GM23248 (cell line): ENCODE measurements around the gene NOSIP. TPM values are rescaled to one million over a fixed set of nuclear protein-coding genes. Genes with fewer than 3 reads are reported as not detected.

ENCODE experiments used
- DNase-seq: peaks from one replicate; pipeline ENCODE4 v3.0.0-alpha.2; 2015
- H2AFZ ChIP-seq: fragments of 200-600 bp; sonication (generic); 2 replicates; pipeline ENCODE4 v1.6.1; 2016; ENCODE audit warnings: antibody characterized with exemption
- H3F3A ChIP-seq: fragments of 200-600 bp; sonication (generic); 2 replicates; pipeline ENCODE4 v1.6.1; 2016; ENCODE audit warnings: mild to moderate bottlenecking, antibody characterized with exemption, mixed run types; ENCODE audit not compliant: insufficient read depth
- H3K27ac ChIP-seq: fragments of 200-600 bp; sonication (generic); 2 replicates; pipeline ENCODE4 v1.5.1; 2016; ENCODE audit warnings: mild to moderate bottlenecking
- H3K27me3 ChIP-seq: fragments of 200-600 bp; sonication (generic); replicated peaks from 2 replicates; pipeline ENCODE4 v1.6.1; 2016; ENCODE audit warnings: mild to moderate bottlenecking; ENCODE audit not compliant: insufficient read depth
- H3K36me3 ChIP-seq: fragments of 200-600 bp; sonication (generic); 2 replicates; pipeline ENCODE4 v1.6.1; 2016; ENCODE audit warnings: low read depth, mild to moderate bottlenecking
- H3K4me1 ChIP-seq: fragments of 200-600 bp; sonication (generic); 2 replicates; pipeline ENCODE4 v1.6.1; 2016; ENCODE audit warnings: mild to moderate bottlenecking; ENCODE audit not compliant: insufficient read depth
- H3K4me2 ChIP-seq: fragments of 200-600 bp; sonication (generic); one replicate; pipeline ENCODE4 v1.6.1; 2016; ENCODE audit warnings: mild to moderate bottlenecking; ENCODE audit not compliant: unreplicated experiment
- H3K4me3 ChIP-seq: fragments of 200-600 bp; sonication (generic); 2 replicates; pipeline ENCODE4 v1.5.1; 2016; ENCODE audit warnings: mild to moderate bottlenecking
- H3K79me2 ChIP-seq: fragments of 200-600 bp; sonication (generic); 2 replicates; pipeline ENCODE4 v1.6.1; 2016; ENCODE audit warnings: mild to moderate bottlenecking; ENCODE audit not compliant: insufficient read depth
- H3K9ac ChIP-seq: fragments of 200-600 bp; sonication (generic); 2 replicates; pipeline ENCODE4 v1.6.1; 2016; ENCODE audit warnings: mild to moderate bottlenecking
- H3K9me2 ChIP-seq: fragments of 200-600 bp; sonication (generic); 2 replicates; pipeline ENCODE4 v1.6.1; 2016; ENCODE audit warnings: mixed run types, mild to moderate bottlenecking, moderate library complexity; ENCODE audit not compliant: insufficient read depth
- H3K9me3 ChIP-seq: fragments of 200-600 bp; sonication (generic); one replicate; pipeline ENCODE4 v1.6.1; 2017; ENCODE audit warnings: low read depth
- H4K20me1 ChIP-seq: fragments of 200-600 bp; sonication (generic); 2 replicates; pipeline ENCODE4 v1.6.0; 2016; ENCODE audit not compliant: insufficient read depth
- EZH2 ChIP-seq: fragments of 200-600 bp; sonication (generic); IDR thresholded peaks from 2 replicates; pipeline ENCODE4 v1.6.1; 2018; ENCODE audit warnings: antibody characterized with exemption, mild to moderate bottlenecking; ENCODE audit not compliant: insufficient read depth, poor library complexity, severe bottlenecking
- EZH2phosphoT487 ChIP-seq: fragments of 200-600 bp; sonication (generic); IDR thresholded peaks from 2 replicates; pipeline ENCODE4 v1.6.1; 2018; ENCODE audit warnings: antibody characterized with exemption, moderate library complexity, mild to moderate bottlenecking, low read depth; ENCODE audit not compliant: insufficient read depth
- WGBS, 2 experiments: methylation state at CpG; one replicate each; pipeline ENCODE4 v1.1.6; 2015 to 2017; ENCODE audit warnings: low lambda C conversion rate in 2 of 2, low coverage in 1 of 2; ENCODE audit errors: missing lambda C conversion rate in 2 of 2; 5-methylcytosine and 5-hydroxymethylcytosine counted together
- in situ Hi-C: fragments of 300-500 bp; cut with MboI; formaldehyde crosslinking; loops from 2 replicates; pipeline ENCODE4 v1.15.0; 2020
- polyA plus RNA-seq: library from polyadenylated mRNA; unstranded; fragments of >200 nt; fragmentation: Nextera tagmentation; extraction: Ambion mirVana; gene quantifications from 2 replicates; pipeline ENCODE4 v1.2.1, GENCODE V29; 2016
- total RNA-seq: library from RNA; depleted of rRNA; stranded (reverse); fragments of >200 nt; shearing (Covaris generic); gene quantifications from 2 replicates; pipeline ENCODE4 v1.2.3, GENCODE V29; 2014

Gene NOSIP
- total and polyA plus RNA-seq, 2 experiments from 2014 or later = 53.2 to 84.3 TPM

- Histone ChIP-seq H3K27me3 (no peaks in the 10 kb centered on the region), H3K79me2 (no peaks in the 10 kb centered on the region), H3K9me2 (no peaks in the 10 kb centered on the region), H4K20me1 (no peaks in the 10 kb centered on the region), H3K9ac (no peak overlapping the region), H3K9me3 (no peaks in the 10 kb centered on the region), H3K4me3 (no peak overlapping the region), H3K36me3 (no peaks in the 10 kb centered on the region), H3K27ac (no peak overlapping the region), H2AFZ (no peak overlapping the region), H3K4me1 (peaks cover 14% of the 10 kb centered on the region), H3F3A (peaks cover 39% of the 10 kb centered on the region), H3K4me2 (no peak overlapping the region)
- DNase-seq = no peak
- in situ Hi-C loops = no loop called here
- WGBS, 2 experiments = 88 to 90% methylated on average over 13 of the region's 13 CpGs
- no peak for TF ChIP-seq EZH2
- TF ChIP-seq EZH2phosphoT487 = no peak
These were observed 31.3 kb downstream of the NOSIP start for GRCh38 chr19:49549045-49549444.

- WGBS, 2 experiments = 7 to 9% methylated on average over 9 of the region's 9 CpGs
- Histone ChIP-seq H3K27ac (peak overlapping the region; percentile 68), H3K79me2 (no peaks in the 10 kb centered on the region), H3K9me2 (no peaks in the 10 kb centered on the region), H3K4me3 (no peak overlapping the region), H4K20me1 (no peaks in the 10 kb centered on the region), H2AFZ (no peak overlapping the region), H3K4me1 (peaks cover 7% of the 10 kb centered on the region; the same call in 1 of the 2 replicates), H3K9ac (peak overlapping the region; percentile 32), H3F3A (peaks cover 44% of the 10 kb centered on the region), H3K4me2 (peak overlapping the region; percentile 54), H3K27me3 (no peaks in the 10 kb centered on the region), H3K9me3 (no peaks in the 10 kb centered on the region), H3K36me3 (no peaks in the 10 kb centered on the region)
- TF ChIP-seq EZH2 = no peak
- TF ChIP-seq EZH2phosphoT487 = no peak
- in situ Hi-C loops = no loop called here
- peak; percentile 94 for DNase-seq
These were observed 33.4 kb downstream of the NOSIP start for GRCh38 chr19:49546825-49547565.

GRCh38 chr19:49544154-49544553 is 36.2 kb downstream of the NOSIP start:
- H3K27me3 ChIP-seq = no peaks in the 10 kb centered on the region
- H2AFZ ChIP-seq = no peak overlapping the region
- TF ChIP-seq EZH2phosphoT487 (no peak), EZH2 (no peak)
- no peak overlapping the region for H3K4me3 ChIP-seq
- peaks cover 7% of the 10 kb centered on the region; the same call in 1 of the 2 replicates for H3K4me1 ChIP-seq
- peaks cover 64% of the 10 kb centered on the region for H3F3A ChIP-seq
- H3K79me2 ChIP-seq = no peaks in the 10 kb centered on the region
- in situ Hi-C loops = no loop called here
- no peak overlapping the region for H3K4me2 ChIP-seq
- no peaks in the 10 kb centered on the region for H4K20me1 ChIP-seq
- peaks cover 15% of the 10 kb centered on the region for H3K36me3 ChIP-seq
- no peaks in the 10 kb centered on the region for H3K9me3 ChIP-seq
- 85 to 89% methylated on average over 5 of the region's 5 CpGs for WGBS, 2 experiments
- H3K9ac ChIP-seq = no peak overlapping the region
- no peak for DNase-seq
- H3K9me2 ChIP-seq = no peaks in the 10 kb centered on the region
- H3K27ac ChIP-seq = 0 out of 2 replicates have a peak overlapping the region, but pooled peaks have one; percentile 3

- no peak for DNase-seq
- Histone ChIP-seq H3K9me3 (no peaks in the 10 kb centered on the region), H3K79me2 (0 out of 2 replicates have a peak, but pooled peaks cover 4% of the 10 kb centered on the region), H4K20me1 (no peaks in the 10 kb centered on the region), H3K27me3 (no peaks in the 10 kb centered on the region), H3K4me2 (no peak overlapping the region), H3F3A (peaks cover 68% of the 10 kb centered on the region), H3K4me3 (no peak overlapping the region), H3K27ac (no peak overlapping the region), H3K4me1 (peaks cover 7% of the 10 kb centered on the region; the same call in 1 of the 2 replicates), H3K36me3 (peaks cover 25% of the 10 kb centered on the region), H2AFZ (no peak overlapping the region), H3K9me2 (no peaks in the 10 kb centered on the region), H3K9ac (no peak overlapping the region)
- 89 to 95% methylated on average over 14 of the region's 14 CpGs for WGBS, 2 experiments
- in situ Hi-C loops = no loop called here
- TF ChIP-seq EZH2 = no peak
- no peak for TF ChIP-seq EZH2phosphoT487
These were observed 37.3 kb downstream of the NOSIP start for GRCh38 chr19:49543032-49543431.
